PC-3 (cell line): Measurements from ENCODE around the gene CAPS2. TPM values are rescaled to one million over a fixed set of nuclear protein-coding genes. Genes with fewer than 3 reads are reported as not detected.

Experiments used
- ATAC-seq: fragments of 200-7000 bp; cut with Tn5 transposase; 2 replicates; pipeline ENCODE4 v1.9.1; 2020; ENCODE audit warnings: mild to moderate bottlenecking, moderate library complexity
- BruUV-seq: library from RNA; stranded (reverse); fragments of 400-500 nt; replicated peaks from 2 replicates; lab custom pipeline; 2021; lab: Mats Ljungman, UMichigan
- CTCF ChIA-PET: fragments of 300-600 bp; sonication (Branson Sonifier 250); formaldehyde crosslinking; loops from one replicate; lab custom pipeline; 2022; ENCODE audit warnings: antibody characterized with exemption; lab: Charles Lee
- POLR2A ChIA-PET: fragments of 300-600 bp; sonication (Branson Sonifier 250); formaldehyde crosslinking; loops from one replicate; lab custom pipeline; 2022; ENCODE audit warnings: antibody characterized with exemption; ENCODE audit not compliant: unreplicated experiment; lab: Charles Lee
- DNase-seq: peaks from one replicate; pipeline ENCODE4 v3.0.0-alpha.2; 2015
- H2AFZ ChIP-seq: fragments of 300-600 bp; sonication (generic); 2 replicates; pipeline ENCODE4 v1.6.0; 2016; ENCODE audit warnings: antibody characterized with exemption, low read length
- H3F3A ChIP-seq: fragments of 300-600 bp; sonication (generic); one replicate; pipeline ENCODE4 v1.6.0; 2017; ENCODE audit warnings: antibody characterized with exemption, low read length, control low read depth, mild to moderate bottlenecking; ENCODE audit not compliant: unreplicated experiment
- H3K27ac ChIP-seq: fragments of 300-600 bp; sonication (generic); 2 replicates; pipeline ENCODE4 v1.5.1; 2016; ENCODE audit warnings: mild to moderate bottlenecking, low read length
- H3K27me3 ChIP-seq: fragments of 300-600 bp; sonication (generic); 2 replicates; pipeline ENCODE4 v1.6.1; 2016; ENCODE audit warnings: low read length, mixed read lengths
- H3K36me3 ChIP-seq: fragments of 300-600 bp; sonication (generic); 2 replicates; pipeline ENCODE4 v1.6.1; 2016; ENCODE audit warnings: low read depth, mixed run types, low read length, mixed read lengths
- H3K4me1 ChIP-seq: fragments of 300-600 bp; sonication (generic); 2 replicates; pipeline ENCODE4 v1.5.1; 2016; ENCODE audit warnings: low read length; ENCODE audit not compliant: insufficient read depth
- H3K4me2 ChIP-seq: fragments of 300-600 bp; sonication (generic); 2 replicates; pipeline ENCODE4 v1.6.0; 2016; ENCODE audit warnings: low read length
- H3K4me3 ChIP-seq: fragments of 300-600 bp; sonication (generic); 2 replicates; pipeline ENCODE4 v1.5.1; 2016; ENCODE audit warnings: mild to moderate bottlenecking, low read length, mixed read lengths
- H3K79me2 ChIP-seq: fragments of 300-600 bp; sonication (generic); 2 replicates; pipeline ENCODE4 v1.6.1; 2017; ENCODE audit warnings: low read length, mixed read lengths
- H3K9ac ChIP-seq: fragments of 300-600 bp; sonication (generic); 2 replicates; pipeline ENCODE4 v1.6.0; 2016; ENCODE audit warnings: mild to moderate bottlenecking, low read length
- H3K9me2 ChIP-seq: fragments of 300-600 bp; sonication (generic); replicated peaks from 2 replicates; pipeline ENCODE4 v1.6.1; 2016; ENCODE audit warnings: mixed run types, low read length, mixed read lengths
- H3K9me3 ChIP-seq: fragments of 300-600 bp; sonication (generic); 2 replicates; pipeline ENCODE4 v1.6.1; 2016; ENCODE audit warnings: low read length, mixed read lengths
- H4K20me1 ChIP-seq: fragments of 300-600 bp; sonication (generic); 2 replicates; pipeline ENCODE4 v1.6.1; 2016; ENCODE audit warnings: low read length, mixed read lengths
- CTCF ChIP-seq: fragments of 300-600 bp; sonication (generic); conservative IDR thresholded peaks from 2 replicates; pipeline ENCODE4 v1.5.1; 2017; ENCODE audit warnings: antibody characterized with exemption, low read depth, mild to moderate bottlenecking, low read length
- EZH2 ChIP-seq: fragments of 300-600 bp; sonication (generic); IDR thresholded peaks from one replicate; pipeline ENCODE4 v1.6.1; 2017; ENCODE audit warnings: antibody characterized with exemption, mild to moderate bottlenecking, low read length; ENCODE audit not compliant: unreplicated experiment
- EZH2phosphoT487 ChIP-seq: fragments of 300-600 bp; sonication (generic); IDR thresholded peaks from 2 replicates; pipeline ENCODE4 v1.6.1; 2018; ENCODE audit warnings: mild to moderate bottlenecking, antibody characterized with exemption, low read length, borderline replicate concordance
- intact Hi-C: fragments of 100-400 bp; cut with micrococcal nuclease; formaldehyde crosslinking; loops from 2 replicates; pipeline ENCODE4 v1.9.0; 2023
- total RNA-seq: library from RNA; depleted of rRNA; stranded (reverse); fragments of >200 nt; gene quantifications from 2 replicates; pipeline ENCODE4 v1.2.3, GENCODE V29; 2014

Gene CAPS2
- total RNA-seq, 1 experiment from 2014 or later: 8.4 TPM

DNA sequence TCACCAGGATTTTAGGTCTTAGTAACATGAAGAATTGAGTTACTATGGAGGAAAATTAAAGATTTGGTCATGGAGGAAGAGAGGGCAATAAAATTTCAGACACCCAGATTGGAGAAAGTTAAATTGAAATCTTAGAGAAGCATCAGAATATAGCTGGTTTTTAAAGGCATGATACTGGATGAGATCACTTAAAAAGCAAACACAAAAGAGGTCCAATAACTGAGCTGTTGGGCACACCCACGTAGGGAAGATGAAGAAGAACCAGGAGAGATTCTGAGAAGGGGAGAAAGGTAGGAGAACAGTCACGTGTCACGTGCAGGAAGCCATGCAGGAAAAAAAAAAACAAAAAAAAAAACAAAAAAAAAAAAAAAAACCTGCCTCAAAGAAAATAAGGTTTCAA lies 18.8 kb downstream of the CAPS2 start:
- peaks cover 11% of the 10 kb centered on the region for H3K4me1 ChIP-seq
- H3K36me3 ChIP-seq: no peaks in the 10 kb centered on the region
- H3K79me2 ChIP-seq: no peaks in the 10 kb centered on the region
- ATAC-seq: peak; percentile 84
- H3K9me3 ChIP-seq: no peaks in the 10 kb centered on the region
- H4K20me1 ChIP-seq: no peaks in the 10 kb centered on the region
- CTCF ChIA-PET: no interaction called here
- no peak overlapping the region for H2AFZ ChIP-seq
- POLR2A ChIA-PET: no interaction called here
- intact Hi-C loops: no loop called here
- no peak overlapping the region for H3K4me2 ChIP-seq
- H3K27ac ChIP-seq: no peak overlapping the region
- H3K27me3 ChIP-seq: no peaks in the 10 kb centered on the region
- TF ChIP-seq EZH2phosphoT487 (no peak), EZH2 (no peak), CTCF (no peak)
- H3K4me3 ChIP-seq: no peak overlapping the region
- H3F3A ChIP-seq: no peaks in the 10 kb centered on the region
- H3K9ac ChIP-seq: no peak overlapping the region
- DNase-seq: peak; percentile 38
- H3K9me2 ChIP-seq: no peaks in the 10 kb centered on the region
- no TSS peak for BruUV-seq

DNA sequence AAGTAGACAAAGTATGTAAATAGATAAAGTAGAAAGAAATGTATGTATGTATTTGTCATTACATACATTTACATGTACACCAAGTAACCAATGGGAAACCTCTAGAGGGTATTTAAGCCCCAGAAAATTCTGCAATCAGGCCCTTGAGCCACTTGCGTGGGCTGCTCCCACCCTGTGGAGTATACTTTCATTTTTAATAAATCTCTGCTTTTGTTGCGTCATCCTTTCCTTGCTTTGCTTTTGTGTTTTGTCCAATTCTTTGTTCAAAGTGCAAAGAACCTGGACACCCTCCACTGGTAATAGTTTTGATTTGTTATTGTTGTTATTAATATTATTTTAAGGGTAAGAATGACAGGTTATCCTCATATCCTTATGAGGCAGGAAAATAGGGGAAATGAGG lies 21.8 kb downstream of the CAPS2 start:
- Histone ChIP-seq H3K79me2 (no peaks in the 10 kb centered on the region), H3K27ac (no peak overlapping the region), H3K36me3 (no peaks in the 10 kb centered on the region), H3F3A (no peaks in the 10 kb centered on the region), H3K4me3 (no peak overlapping the region), H3K9me3 (no peaks in the 10 kb centered on the region), H3K4me1 (peaks cover 5% of the 10 kb centered on the region), H3K9me2 (no peaks in the 10 kb centered on the region), H4K20me1 (no peaks in the 10 kb centered on the region), H2AFZ (no peak overlapping the region), H3K27me3 (no peaks in the 10 kb centered on the region), H3K4me2 (no peak overlapping the region), H3K9ac (no peak overlapping the region)
- intact Hi-C loops: no loop called here
- ChIA-PET POLR2A (no interaction called here), CTCF (no interaction called here)
- DNase-seq (no peak), ATAC-seq (no peak)
- TF ChIP-seq EZH2 (no peak), EZH2phosphoT487 (no peak), CTCF (no peak)
- no TSS peak for BruUV-seq

GRCh38 chr12:75305412-75306332 lies 24.5 kb downstream of the CAPS2 start:
- POLR2A ChIA-PET: no interaction called here

More at GRCh38 chr12:75305412-75306332, 24.5 kb downstream of the CAPS2 start:
- Histone ChIP-seq H3K9ac (no peak overlapping the region), H3K4me2 (no peak overlapping the region), H4K20me1 (no peaks in the 10 kb centered on the region), H3K9me2 (no peaks in the 10 kb centered on the region), H3F3A (no peaks in the 10 kb centered on the region), H3K4me1 (no peaks in the 10 kb centered on the region; the same call in 1 of the 2 replicates), H2AFZ (no peak overlapping the region), H3K4me3 (no peak overlapping the region), H3K27me3 (no peaks in the 10 kb centered on the region), H3K79me2 (no peaks in the 10 kb centered on the region), H3K9me3 (no peaks in the 10 kb centered on the region), H3K36me3 (no peaks in the 10 kb centered on the region), H3K27ac (no peak overlapping the region)
- CTCF ChIA-PET: no interaction called here
- no peak for TF ChIP-seq EZH2
- no peak for TF ChIP-seq CTCF
- TF ChIP-seq EZH2phosphoT487: no peak
- DNase-seq (no peak), ATAC-seq (no peak)
- no TSS peak for BruUV-seq
- intact Hi-C loops: no loop called here
